Trophoblast cell (in vitro differentiated cells and primary cell): Measurements from ENCODE around the gene STUB1.

Experiments
- DNase-seq, 2 donors: peaks; one replicate each; pipeline ENCODE4 v3.0.0-alpha.2; 2016
- H2AFZ ChIP-seq: 2 replicates; pipeline ENCODE4 v1.6.1; 2013; ENCODE audit warnings: low read length, moderate library complexity, mild to moderate bottlenecking; ENCODE audit not compliant: insufficient read depth, poor library complexity
- H2AK5ac ChIP-seq: 2 replicates; pipeline ENCODE4 v1.6.1; 2013; ENCODE audit warnings: mild to moderate bottlenecking, low read length
- H2BK120ac ChIP-seq: 2 replicates; pipeline ENCODE4 v1.6.1; 2013; ENCODE audit warnings: low read length, mild to moderate bottlenecking, moderate library complexity; ENCODE audit not compliant: insufficient read depth, poor library complexity
- H2BK12ac ChIP-seq: 2 replicates; pipeline ENCODE4 v1.6.1; 2013; ENCODE audit warnings: mild to moderate bottlenecking, low read length, moderate library complexity
- H2BK5ac ChIP-seq: 2 replicates; pipeline ENCODE4 v1.6.1; 2013; ENCODE audit warnings: low read length, low read depth, moderate library complexity, mild to moderate bottlenecking; ENCODE audit not compliant: poor library complexity
- H3K14ac ChIP-seq: 2 replicates; pipeline ENCODE4 v1.6.1; 2013; ENCODE audit warnings: mild to moderate bottlenecking, low read length
- H3K18ac ChIP-seq: 2 replicates; pipeline ENCODE4 v1.6.1; 2013; ENCODE audit warnings: mild to moderate bottlenecking, low read length
- H3K23ac ChIP-seq: 2 replicates; pipeline ENCODE4 v1.6.1; 2013; ENCODE audit warnings: low read length
- H3K27ac ChIP-seq: 2 replicates; pipeline ENCODE4 v1.5.1; 2013; ENCODE audit warnings: low read depth, mild to moderate bottlenecking, inconsistent platforms, low read length, moderate library complexity
- H3K27me3 ChIP-seq: 2 replicates; pipeline ENCODE4 v1.6.1; 2013; ENCODE audit warnings: inconsistent platforms, mild to moderate bottlenecking, low read length, moderate library complexity; ENCODE audit not compliant: insufficient read depth
- H3K36me3 ChIP-seq, 2 experiments: 1 replicate in 1 of 2; 2 replicates in 1 of 2; pipeline ENCODE4 v1.6.1; 2013; ENCODE audit warnings: low read length in 2 of 2, mild to moderate bottlenecking in 2 of 2, moderate library complexity in 1 of 2; ENCODE audit not compliant: insufficient read depth in 2 of 2, control insufficient read depth in 1 of 2
- H3K4ac ChIP-seq: 2 replicates; pipeline ENCODE4 v1.6.1; 2013; ENCODE audit warnings: low read depth, mild to moderate bottlenecking, low read length, moderate library complexity
- H3K4me1 ChIP-seq, 2 experiments: 1 replicate in 1 of 2; 2 replicates in 1 of 2; pipeline ENCODE4 v1.6.1; 2013; ENCODE audit warnings: low read length in 2 of 2, mild to moderate bottlenecking in 2 of 2, moderate library complexity in 1 of 2; ENCODE audit not compliant: insufficient read depth in 2 of 2, control insufficient read depth in 1 of 2
- H3K4me2 ChIP-seq: 2 replicates; pipeline ENCODE4 v1.6.1; 2013; ENCODE audit warnings: inconsistent platforms, mild to moderate bottlenecking, low read length, moderate library complexity
- H3K4me3 ChIP-seq: 2 replicates; pipeline ENCODE4 v1.5.1; 2013; ENCODE audit warnings: mild to moderate bottlenecking, low read depth, low read length, inconsistent platforms
- H3K79me1 ChIP-seq: one replicate; pipeline ENCODE4 v1.6.1; 2013; ENCODE audit warnings: low read length
- H3K79me2 ChIP-seq: 2 replicates; pipeline ENCODE4 v1.6.1; 2013; ENCODE audit warnings: low read length, mild to moderate bottlenecking; ENCODE audit not compliant: control insufficient read depth, insufficient read depth, poor library complexity
- H3K9ac ChIP-seq: 2 replicates; pipeline ENCODE4 v1.6.1; 2013; ENCODE audit warnings: mild to moderate bottlenecking, low read length
- H3K9me3 ChIP-seq: 2 replicates; pipeline ENCODE4 v1.6.1; 2013; ENCODE audit warnings: low read depth, mild to moderate bottlenecking, control low read depth, inconsistent platforms, low read length; ENCODE audit not compliant: insufficient read depth
- H4K12ac ChIP-seq: 2 replicates; pipeline ENCODE4 v1.6.1; 2013; ENCODE audit warnings: low read depth, mild to moderate bottlenecking, low read length, moderate library complexity
- H4K8ac ChIP-seq: 2 replicates; pipeline ENCODE4 v1.6.1; 2013; ENCODE audit warnings: low read depth, mild to moderate bottlenecking, low read length, moderate library complexity
- H4K91ac ChIP-seq: one replicate; pipeline ENCODE4 v1.6.1; 2013; ENCODE audit warnings: low read depth, mild to moderate bottlenecking, low read length, moderate library complexity
- WGBS: extraction: QIAGEN DNeasy Blood & Tissue Kit; methylation state at CpG from one replicate; pipeline ENCODE4 v1.1.7; 2013; ENCODE audit warnings: missing lambda C conversion rate; ENCODE audit not compliant: insufficient read length, insufficient coverage; ENCODE audit errors: extremely low coverage; 5-methylcytosine and 5-hydroxymethylcytosine counted together

STUB1 gene

GRCh38 chr16:706189-707061 is 26.2 kb downstream of the STUB1 start:
- no peak overlapping the region for H3K23ac ChIP-seq
- H3K36me3 ChIP-seq = no peaks in the 10 kb centered on the region
- H2AFZ ChIP-seq = no peak overlapping the region
- no peak overlapping the region for H3K4ac ChIP-seq
- no peak overlapping the region for H3K18ac ChIP-seq
- H3K9ac ChIP-seq = no peak overlapping the region
- no peak overlapping the region for H2BK120ac ChIP-seq
- H2AK5ac ChIP-seq = no peak overlapping the region
- H4K12ac ChIP-seq = no peak overlapping the region
- H2BK5ac ChIP-seq = no peak overlapping the region
- H3K4me1 ChIP-seq = peaks cover 0 to 2% of the 10 kb centered on the region in 2 experiments
- peaks cover 7% of the 10 kb centered on the region for H3K9me3 ChIP-seq
- H3K4me3 ChIP-seq = no peak overlapping the region
- no peaks in the 10 kb centered on the region for H3K79me1 ChIP-seq
- peaks cover 41% of the 10 kb centered on the region for H3K27me3 ChIP-seq
- H3K4me2 ChIP-seq = no peak overlapping the region
- H3K79me2 ChIP-seq = no peaks in the 10 kb centered on the region
- WGBS = no CpG with 5 or more reads among the region's 49 CpGs
- H4K91ac ChIP-seq = no peak overlapping the region
- H3K27ac ChIP-seq = no peak overlapping the region
- H4K8ac ChIP-seq = no peak overlapping the region
- H2BK12ac ChIP-seq = no peak overlapping the region
- no peak overlapping the region for H3K14ac ChIP-seq
- no peak for DNase-seq

DNA sequence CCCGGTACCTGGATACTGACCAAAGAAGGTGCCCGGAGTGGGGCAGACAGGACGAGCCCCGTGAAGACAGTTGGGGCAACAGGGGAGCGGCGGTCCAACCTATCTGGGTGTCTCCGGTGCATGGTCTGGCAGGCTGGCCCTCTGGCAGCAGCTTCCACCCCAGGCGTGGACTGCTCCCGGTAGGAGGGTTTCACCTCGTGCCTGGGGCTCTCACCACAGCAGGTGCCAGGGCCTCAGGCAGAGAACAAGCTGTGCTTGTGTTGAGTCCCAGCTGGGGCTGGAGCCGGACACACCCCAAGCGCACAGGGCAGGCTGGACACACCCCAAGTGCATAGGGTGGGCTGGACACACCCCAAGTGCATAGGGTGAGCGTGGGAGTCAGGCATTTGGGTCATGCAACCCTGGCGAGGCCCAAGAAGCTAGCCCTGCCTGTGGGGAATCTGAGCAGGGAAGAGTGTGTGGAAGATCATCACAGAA is 26.9 kb downstream of the STUB1 start:
- Histone ChIP-seq H3K79me1 (no peaks in the 10 kb centered on the region), H2BK5ac (no peak overlapping the region), H3K27ac (no peak overlapping the region), H3K4me3 (no peak overlapping the region), H3K23ac (no peak overlapping the region), H3K9me3 (peaks cover 7% of the 10 kb centered on the region), H3K4me2 (no peak overlapping the region), H4K91ac (no peak overlapping the region), H3K14ac (no peak overlapping the region), H2AFZ (no peak overlapping the region), H3K4me1 (peaks cover 0 to 2% of the 10 kb centered on the region in 2 experiments), H3K79me2 (no peaks in the 10 kb centered on the region), H3K18ac (no peak overlapping the region), H4K12ac (no peak overlapping the region), H2BK12ac (no peak overlapping the region), H4K8ac (no peak overlapping the region), H3K27me3 (peaks cover 34% of the 10 kb centered on the region), H2AK5ac (no peak overlapping the region), H2BK120ac (no peak overlapping the region), H3K4ac (no peak overlapping the region), H3K9ac (no peak overlapping the region), H3K36me3 (no peaks in the 10 kb centered on the region)
- WGBS = no CpG with 5 or more reads among the region's 14 CpGs
- no peak for DNase-seq

DNA sequence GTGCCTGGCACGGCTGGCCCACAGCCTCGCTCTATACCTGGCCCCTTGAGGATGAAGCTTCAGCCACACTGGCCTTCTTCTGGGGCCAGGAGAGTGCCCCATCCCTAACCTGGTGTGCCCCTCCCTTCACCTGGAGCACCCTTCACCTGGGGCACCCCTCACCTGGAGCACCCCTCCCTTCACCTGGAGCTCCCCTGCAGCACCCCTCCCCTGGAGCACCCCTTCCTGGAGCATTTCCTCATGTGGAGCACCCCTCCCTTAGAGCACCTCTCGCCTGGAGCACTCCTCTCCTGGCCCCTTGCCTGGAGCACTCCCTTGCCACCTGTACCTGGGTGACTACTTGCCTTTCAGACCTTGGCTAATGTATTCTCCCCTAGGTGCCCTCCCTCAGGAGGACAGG is 27.8 kb downstream of the STUB1 start:
- no peaks in the 10 kb centered on the region for H3K79me2 ChIP-seq
- no peak for DNase-seq
- H4K8ac ChIP-seq = no peak overlapping the region
- no CpG with 5 or more reads among the region's 3 CpGs for whole genome bisulfite sequencing
- H3K4me3 ChIP-seq = no peak overlapping the region
- no peak overlapping the region for H3K23ac ChIP-seq
- H2AFZ ChIP-seq = no peak overlapping the region
- no peak overlapping the region for H4K12ac ChIP-seq
- H3K18ac ChIP-seq = no peak overlapping the region
- no peak overlapping the region for H4K91ac ChIP-seq
- no peak overlapping the region for H2BK120ac ChIP-seq
- no peak overlapping the region for H2AK5ac ChIP-seq
- no peak overlapping the region for H3K27ac ChIP-seq
- no peak overlapping the region for H3K4me2 ChIP-seq
- H3K4ac ChIP-seq = no peak overlapping the region
- peaks cover 0 to 2% of the 10 kb centered on the region in 2 experiments for H3K4me1 ChIP-seq
- no peak overlapping the region for H2BK12ac ChIP-seq
- peaks cover 7% of the 10 kb centered on the region for H3K9me3 ChIP-seq
- H3K36me3 ChIP-seq = no peaks in the 10 kb centered on the region
- H3K14ac ChIP-seq = no peak overlapping the region
- no peak overlapping the region for H3K9ac ChIP-seq
- H3K27me3 ChIP-seq = peaks cover 33% of the 10 kb centered on the region
- no peaks in the 10 kb centered on the region for H3K79me1 ChIP-seq
- no peak overlapping the region for H2BK5ac ChIP-seq

- Histone ChIP-seq H4K8ac (no peak overlapping the region), H2BK120ac (no peak overlapping the region), H3K79me1 (no peaks in the 10 kb centered on the region), H2BK5ac (no peak overlapping the region), H3K4me1 (peaks cover 4 to 5% of the 10 kb centered on the region in 2 experiments), H4K91ac (no peak overlapping the region), H3K14ac (no peak overlapping the region), H3K27ac (no peak overlapping the region), H3K4ac (no peak overlapping the region), H3K79me2 (no peaks in the 10 kb centered on the region), H2AFZ (no peak overlapping the region), H3K18ac (no peak overlapping the region), H3K23ac (no peak overlapping the region), H3K27me3 (peaks cover 28% of the 10 kb centered on the region), H4K12ac (no peak overlapping the region), H3K9me3 (peaks cover 7% of the 10 kb centered on the region), H3K9ac (no peak overlapping the region), H3K4me2 (no peak overlapping the region), H2BK12ac (no peak overlapping the region), H2AK5ac (no peak overlapping the region), H3K36me3 (no peaks in the 10 kb centered on the region), H3K4me3 (no peak overlapping the region)
- DNase-seq = no peak
- no CpG with 5 or more reads among the region's 4 CpGs for WGBS
Measured at GRCh38 chr16:708959-709358, 28.7 kb downstream of the STUB1 start.
